IMR-90 (cell line): ENCODE data around the gene CYP4Z1. TPM values are rescaled to one million over a fixed set of nuclear protein-coding genes. Genes with fewer than 3 reads are reported as not detected.
"Not testable (repeated sequence)": the region's sequence is repeated elsewhere in the genome, so short reads cannot be mapped to it uniquely, and the experiment has no call there.

Experiments used
- ATAC-seq: fragments of 200-7000 bp; cut with Tn5 transposase; 2 replicates; pipeline ENCODE4 v1.9.1; 2020; ENCODE audit warnings: low read depth, mild to moderate bottlenecking, moderate library complexity
- BruUV-seq: library from RNA; stranded (reverse); fragments of 400-500 nt; replicated peaks from 2 replicates; lab custom pipeline; 2021; lab: Mats Ljungman, UMichigan
- CTCF ChIA-PET: fragments of 300-600 bp; formaldehyde crosslinking; extraction: SDS; loops from one replicate; lab custom pipeline; 2021; ENCODE audit warnings: antibody characterized with exemption; lab: Yijun Ruan, JAX
- POLR2A ChIA-PET: fragments of 300-600 bp; sonication (Branson Sonifier 250); formaldehyde crosslinking; loops from one replicate; lab custom pipeline; 2022; ENCODE audit warnings: antibody characterized with exemption; ENCODE audit not compliant: unreplicated experiment; lab: Charles Lee
- DNase-seq: peaks from one replicate; pipeline ENCODE4 v3.0.0; 2013
- H2AFZ ChIP-seq: replicated peaks from 2 replicates; pipeline ENCODE3; 2013; ENCODE audit warnings: low read length, mild to moderate bottlenecking; ENCODE audit not compliant: poor library complexity
- H2AK5ac ChIP-seq: 2 replicates; pipeline ENCODE4 v1.6.1; 2013; ENCODE audit warnings: low read depth, low read length, inconsistent platforms
- H2AK9ac ChIP-seq: replicated peaks from 2 replicates; pipeline ENCODE3; 2013; ENCODE audit warnings: mild to moderate bottlenecking, low read depth, low read length, moderate library complexity; ENCODE audit not compliant: poor library complexity
- H2BK120ac ChIP-seq: 2 replicates; pipeline ENCODE4 v1.6.1; 2013; ENCODE audit warnings: low read depth, low read length, inconsistent platforms
- H2BK15ac ChIP-seq: 3 replicates; pipeline ENCODE4 v1.6.1; 2013; ENCODE audit warnings: low read depth, low read length, inconsistent platforms
- H2BK20ac ChIP-seq: 2 replicates; pipeline ENCODE4 v1.6.1; 2013; ENCODE audit warnings: low read depth, mild to moderate bottlenecking, inconsistent platforms, low read length, moderate library complexity
- H2BK5ac ChIP-seq: 2 replicates; pipeline ENCODE4 v1.6.1; 2013; ENCODE audit warnings: mild to moderate bottlenecking, low read depth, low read length, inconsistent platforms; ENCODE audit not compliant: poor library complexity, severe bottlenecking
- H3K14ac ChIP-seq: replicated peaks from 2 replicates; pipeline ENCODE4 v1.6.1; 2013; ENCODE audit warnings: low read depth, low read length, inconsistent platforms
- H3K18ac ChIP-seq: 2 replicates; pipeline ENCODE4 v1.6.1; 2013; ENCODE audit warnings: low read depth, low read length, control low read depth
- H3K23ac ChIP-seq: 2 replicates; pipeline ENCODE4 v1.6.1; 2013; ENCODE audit warnings: low read depth, low read length, inconsistent platforms
- H3K27ac ChIP-seq: 2 replicates; pipeline ENCODE4 v1.5.1; 2013; ENCODE audit warnings: mild to moderate bottlenecking, control low read depth, low read length; ENCODE audit not compliant: insufficient read depth
- H3K27me3 ChIP-seq: 2 replicates; pipeline ENCODE4 v1.6.1; 2013; ENCODE audit warnings: low read length; ENCODE audit not compliant: control insufficient read depth, insufficient read depth
- H3K36me3 ChIP-seq: 2 replicates; pipeline ENCODE4 v1.6.1; 2013; ENCODE audit warnings: low read length, mixed read lengths; ENCODE audit not compliant: control insufficient read depth, insufficient read depth
- H3K4ac ChIP-seq: 2 replicates; pipeline ENCODE4 v1.6.1; 2013; ENCODE audit warnings: low read depth, low read length, inconsistent platforms
- H3K4me1 ChIP-seq: 2 replicates; pipeline ENCODE4 v1.6.1; 2013; ENCODE audit warnings: low read length, mixed read lengths; ENCODE audit not compliant: control insufficient read depth, insufficient read depth
- H3K4me2 ChIP-seq: 2 replicates; pipeline ENCODE4 v1.6.1; 2013; ENCODE audit warnings: low read depth, mild to moderate bottlenecking, control low read depth, low read length, moderate library complexity
- H3K4me3 ChIP-seq: 2 replicates; pipeline ENCODE4 v1.5.1; 2013; ENCODE audit warnings: low read depth, mild to moderate bottlenecking, control low read depth, low read length, moderate library complexity; ENCODE audit not compliant: insufficient read depth
- H3K56ac ChIP-seq: 2 replicates; pipeline ENCODE4 v1.6.1; 2013; ENCODE audit warnings: low read length, inconsistent platforms; ENCODE audit not compliant: insufficient read depth; ENCODE audit errors: extremely low read depth
- H3K79me1 ChIP-seq, 2 experiments: 2 replicates each; pipeline ENCODE4 v1.6.1; 2013; ENCODE audit warnings: low read length in 2 of 2, inconsistent platforms in 1 of 2, low read depth in 1 of 2
- H3K9ac ChIP-seq: 2 replicates; pipeline ENCODE4 v1.6.1; 2013; ENCODE audit warnings: low read depth, low read length, control low read depth
- H3K9me1 ChIP-seq: 2 replicates; pipeline ENCODE4 v1.6.1; 2013; ENCODE audit warnings: low read length, inconsistent platforms; ENCODE audit not compliant: insufficient read depth
- H3K9me3 ChIP-seq: 2 replicates; pipeline ENCODE4 v1.6.1; 2013; ENCODE audit warnings: low read length; ENCODE audit not compliant: control insufficient read depth, insufficient read depth
- H4K20me1 ChIP-seq: 2 replicates; pipeline ENCODE4 v1.6.1; 2013; ENCODE audit warnings: low read length, inconsistent platforms; ENCODE audit not compliant: insufficient read depth
- H4K5ac ChIP-seq: 2 replicates; pipeline ENCODE4 v1.6.1; 2013; ENCODE audit warnings: mild to moderate bottlenecking, low read depth, low read length, control low read depth
- H4K8ac ChIP-seq, 2 experiments: 2 replicates each; pipeline ENCODE4 v1.6.1; 2013; ENCODE audit warnings: low read depth in 2 of 2, low read length in 2 of 2, control low read depth in 1 of 2, inconsistent platforms in 1 of 2
- H4K91ac ChIP-seq: 2 replicates; pipeline ENCODE4 v1.6.1; 2013; ENCODE audit warnings: low read depth, low read length, inconsistent platforms; ENCODE audit not compliant: insufficient read depth
- WGBS, 2 experiments: methylation state at CpG; one replicate each; pipeline versions ENCODE4 v1.1.5 to v1.1.7; 2013; ENCODE audit warnings: missing lambda C conversion rate in 2 of 2; ENCODE audit not compliant: insufficient read length in 1 of 2; ENCODE audit errors: extremely low coverage in 2 of 2; 5-methylcytosine and 5-hydroxymethylcytosine counted together
- dilution Hi-C: fragments of 300-500 bp; cut with HindIII; formaldehyde crosslinking; loops from one replicate; pipeline ENCODE4 v1.14.3; 2018; ENCODE audit warnings: low sequenced_read_pairs; ENCODE audit not compliant: unreplicated experiment
- in situ Hi-C: fragments of 300-500 bp; cut with MboI; formaldehyde crosslinking; loops from 3 replicates; pipeline ENCODE4 v1.14.3; 2019; ENCODE audit warnings: low sequenced_read_pairs, inconsistent platforms, mixed read lengths
- intact Hi-C: fragments of 100-400 bp; cut with micrococcal nuclease; formaldehyde crosslinking; loops from 2 replicates; pipeline ENCODE4 v1.10.0; 2022
- polyA plus RNA-seq, 3 experiments: library from polyadenylated mRNA; depleted of rRNA; stranded (reverse); fragments of >200 nt; gene quantifications; 2 replicates each; pipeline ENCODE4 v1.2.3, GENCODE V29; 2012; ENCODE audit warnings: low replicate concordance in 1 of 3
- total RNA-seq: library from RNA; depleted of rRNA; stranded (reverse); fragments of >200 nt; gene quantifications from 2 replicates; pipeline ENCODE4 v1.2.3, GENCODE V29; 2012

The CYP4Z1 gene
- total and polyA plus RNA-seq, 2 of the 4 experiments (the other 2 are of a cell fraction) = not detected

DNA sequence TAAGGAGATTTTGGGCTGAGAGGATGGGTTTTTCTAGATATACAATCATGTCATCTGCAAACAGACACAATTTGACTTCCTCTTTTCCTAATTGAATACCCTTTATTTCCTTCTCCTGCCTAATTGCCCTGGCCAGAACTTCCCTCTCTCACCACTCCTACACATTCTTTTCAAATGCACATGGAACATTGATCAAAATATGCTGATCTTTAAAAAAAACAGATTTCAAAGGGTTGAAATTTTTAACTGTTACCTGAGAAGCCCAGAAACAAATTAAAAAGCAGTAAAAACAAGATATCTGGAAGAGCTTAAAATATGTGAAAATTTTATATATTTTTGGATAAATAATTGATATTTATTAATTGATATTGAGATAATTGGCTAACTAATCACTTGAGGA, 57.8 kb downstream of the CYP4Z1 start:
- in situ Hi-C loops = not testable (repeated sequence)

GRCh38 chr1:47126997-47127396, 60.0 kb downstream of the CYP4Z1 start:
- BruUV-seq, H3K36me3 ChIP-seq, H2BK15ac ChIP-seq, H3K18ac ChIP-seq, H3K4ac ChIP-seq, H3K4me2 ChIP-seq, H2AK9ac ChIP-seq, H3K27me3 ChIP-seq, H3K23ac ChIP-seq, H4K5ac ChIP-seq, H3K79me1 ChIP-seq, H2BK120ac ChIP-seq, CTCF ChIA-PET, H3K9ac ChIP-seq, H3K9me3 ChIP-seq, H4K20me1 ChIP-seq, POLR2A ChIA-PET, dilution Hi-C loops, H4K91ac ChIP-seq, H3K4me1 ChIP-seq, H3K4me3 ChIP-seq, H2AK5ac ChIP-seq, H3K14ac ChIP-seq, in situ Hi-C loops, H2BK20ac ChIP-seq, H3K9me1 ChIP-seq, H2BK5ac ChIP-seq, ATAC-seq, intact Hi-C loops, H2AFZ ChIP-seq, H3K56ac ChIP-seq, H3K27ac ChIP-seq, H4K8ac ChIP-seq, DNase-seq: not testable (repeated sequence)
- no CpG with 5 or more reads among the region's 2 CpGs for WGBS, 2 experiments

More for the DNA sequence above, 57.8 kb downstream of the CYP4Z1 start:
- POLR2A ChIA-PET, BruUV-seq, H3K18ac ChIP-seq, H3K9me1 ChIP-seq, H2AK5ac ChIP-seq, H3K27me3 ChIP-seq, H3K23ac ChIP-seq, H3K79me1 ChIP-seq, H3K9me3 ChIP-seq, H2AK9ac ChIP-seq, H3K4me2 ChIP-seq, H2BK120ac ChIP-seq, H3K9ac ChIP-seq, H4K5ac ChIP-seq, DNase-seq, H2AFZ ChIP-seq, H3K4ac ChIP-seq, H3K4me3 ChIP-seq, H4K8ac ChIP-seq, H4K20me1 ChIP-seq, H3K36me3 ChIP-seq, dilution Hi-C loops, H3K27ac ChIP-seq, intact Hi-C loops, H3K4me1 ChIP-seq, H2BK20ac ChIP-seq, H2BK5ac ChIP-seq, H2BK15ac ChIP-seq, ATAC-seq, H3K56ac ChIP-seq, CTCF ChIA-PET, H3K14ac ChIP-seq, H4K91ac ChIP-seq: not testable (repeated sequence)
